ENCODE results near the gene TLCD1. TPM values are rescaled to one million over a fixed set of nuclear protein-coding genes. Genes with fewer than 3 reads are reported as not detected.

The TLCD1 gene
- total and polyA plus RNA-seq, 2 experiments from 2014 or later: 26.5 to 47.0 TPM

GRCh38 chr17:28726627-28727491 is 826 bp upstream of the TLCD1 start (continued):
- TF ChIP-seq CTCF (conservative IDR thresholded peaks at IDR 0.05; ENCODE audit: low read depth in 2 of 2) (peak; percentile 94 to 100), EZH2 (IDR thresholded peaks at IDR 0.05; ENCODE audit: low read depth, unreplicated experiment) (no peak), CREB1 (CRISPR knock-in tag; IDR thresholded peaks at IDR 0.05; ENCODE audit: low read depth) (peak; percentile 58; the same call in 1 of the 2 replicates), EZH2phosphoT487 (IDR thresholded peaks at IDR 0.05; ENCODE audit: unreplicated experiment) (no peak), NANOG (IDR thresholded peaks at IDR 0.05; ENCODE audit: borderline replicate concordance) (no peak), ETS1 (IDR thresholded peaks at IDR 0.05) (0 out of 2 replicates have a peak, but pooled peaks have one; percentile 18), STAT1 (IDR thresholded peaks at IDR 0.05; ENCODE audit: unreplicated experiment) (no peak), JUNB (IDR thresholded peaks at IDR 0.05; ENCODE audit: unreplicated experiment) (no peak)

GRCh38 chr17:28725660-28726225 is 290 bp downstream of the TLCD1 start:
- Histone ChIP-seq H3K27ac (ENCODE audit: low read depth) (peak overlapping the region; percentile 95), H3K79me2 (replicated peaks; ENCODE audit: insufficient read depth) (peaks cover 27% of the 10 kb centered on the region), H4K20me1 (replicated peaks; ENCODE audit: insufficient read depth) (peaks cover 29% of the 10 kb centered on the region), H3K4me2 (peak overlapping the region; percentile 98), H2AFZ (no peak overlapping the region), H3K9me2 (ENCODE audit: insufficient read depth) (no peaks in the 10 kb centered on the region), H3K4me3 (peak overlapping the region; percentile 98), H3K4me1 (ENCODE audit: insufficient read depth) (peaks cover 39% of the 10 kb centered on the region), H3K36me3 (ENCODE audit: insufficient read depth) (peaks cover 35% of the 10 kb centered on the region), H3F3A (replicated peaks; ENCODE audit: low read depth) (peaks cover 64% of the 10 kb centered on the region), H3K27me3 (ENCODE audit: insufficient read depth) (no peaks in the 10 kb centered on the region)
- DNase-seq (ENCODE audit: low spot score) (peak; percentile 85), ATAC-seq (peak; percentile 38)
- Mint-ChIP-seq H3K36me3 (ENCODE audit: low read depth) (peaks cover 47% of the 10 kb centered on the region), H3K4me1 (peaks cover 46% of the 10 kb centered on the region), H3K4me3 (peak overlapping the region; percentile 89), H3K27ac (peak overlapping the region; percentile 99), H3K9me3 (peaks cover 3% of the 10 kb centered on the region), H3K27me3 (ENCODE audit: insufficient read depth, low read depth, poor library complexity) (peaks cover 34% of the 10 kb centered on the region)
- TF ChIP-seq POLR2AphosphoS5 (IDR thresholded peaks at IDR 0.05; ENCODE audit: low read depth) (peak; percentile 60), ZNF114 (CRISPR knock-in tag; IDR thresholded peaks at IDR 0.05) (no peak), EZH2phosphoT487 (IDR thresholded peaks at IDR 0.05; ENCODE audit: unreplicated experiment) (no peak), NANOG (IDR thresholded peaks at IDR 0.05; ENCODE audit: borderline replicate concordance) (no peak)

Measured in GM23338 (cell line).